ENCODE data around the gene PCBD2. TPM values are rescaled to one million over a fixed set of nuclear protein-coding genes. Genes with fewer than 3 reads are reported as not detected.

Gene PCBD2
- total and polyA plus RNA-seq, 2 of the 4 experiments (the other 2 are of a cell fraction) = 2.2 to 2.7 TPM

GRCh38 chr5:134874831-134875655 lies 29.9 kb upstream of the PCBD2 start:
- peak overlapping the region; percentile 89 for H3K4ac ChIP-seq (ENCODE audit: low read depth, low read length)
- peaks cover 5% of the 10 kb centered on the region; the same call in 1 of the 2 replicates for H3K4me1 ChIP-seq (ENCODE audit: control insufficient read depth, insufficient read depth, low read length)
- H2BK120ac ChIP-seq (ENCODE audit: low read depth, low read length) = peak overlapping the region; percentile 86
- peak overlapping the region; percentile 81 for H3K4me3 ChIP-seq (ENCODE audit: insufficient read depth, low read depth, low read length)
- H3K9me1 ChIP-seq (ENCODE audit: insufficient read depth, low read length) = peaks cover 12% of the 10 kb centered on the region; the same call in 1 of the 2 replicates
- H3K36me3 ChIP-seq (ENCODE audit: control insufficient read depth, insufficient read depth, low read length) = peaks cover 3% of the 10 kb centered on the region
- peak overlapping the region; percentile 69 for H3K23ac ChIP-seq (ENCODE audit: low read depth, low read length)
- peak overlapping the region; percentile 89 for H2AK5ac ChIP-seq (ENCODE audit: low read depth, low read length)
- H4K20me1 ChIP-seq (ENCODE audit: insufficient read depth, low read length) = peaks cover 12% of the 10 kb centered on the region; the same call in 1 of the 2 replicates
- H3K27me3 ChIP-seq (ENCODE audit: control insufficient read depth, insufficient read depth, low read length) = no peaks in the 10 kb centered on the region
- H3K4me2 ChIP-seq (ENCODE audit: low read depth, low read length) = peak overlapping the region; percentile 98
- H2BK20ac ChIP-seq (ENCODE audit: low read depth, low read length) = peak overlapping the region; percentile 16
- ATAC-seq (ENCODE audit: low read depth) = peak; percentile 70
- H3K79me1 ChIP-seq (ENCODE audit: low read depth in 1 of 2, low read length in 2 of 2) = peaks cover 24 to 53% of the 10 kb centered on the region in 2 experiments
- H2BK15ac ChIP-seq (ENCODE audit: low read depth, low read length) = peak overlapping the region; percentile 8; the same call in 1 of the 3 replicates
- dilution Hi-C loops (cut with HindIII; ENCODE audit: low sequenced_read_pairs, unreplicated experiment) = no loop called here
- peak; percentile 56; the same call in 1 of the 2 replicates for TF ChIP-seq MXI1 (IDR thresholded peaks at IDR 0.05; ENCODE audit: borderline replicate concordance, low read depth, low read length)
- no peak for TF ChIP-seq ELK1 (IDR thresholded peaks at IDR 0.05; ENCODE audit: borderline replicate concordance, low read depth, low read length)
- no peak for TF ChIP-seq RCOR1 (IDR thresholded peaks at IDR 0.05; ENCODE audit: insufficient replicate concordance, low read length)
- peak; percentile 58 for TF ChIP-seq POLR2A (IDR thresholded peaks at IDR 0.05; ENCODE audit: low read depth, low read length)
- TF ChIP-seq FOS (IDR thresholded peaks at IDR 0.05; ENCODE audit: low read depth, low read length) = peak; percentile 75
- peak; percentile 33; the same call in 1 of the 2 replicates for TF ChIP-seq MAZ (IDR thresholded peaks at IDR 0.05; ENCODE audit: borderline replicate concordance, low read depth, low read length)
- 0 out of 2 replicates have a peak, but pooled peaks have one; percentile 65 for TF ChIP-seq CHD1 (IDR thresholded peaks at IDR 0.05; ENCODE audit: low read depth, low read length)
- no peak for TF ChIP-seq SMC3 (IDR thresholded peaks at IDR 0.05; ENCODE audit: low read depth, low read length)
- CTCF ChIA-PET = no interaction called here
- no TSS peak for BruUV-seq (replicated peaks)
- H4K8ac ChIP-seq (ENCODE audit: low read depth in 2 of 2, low read length in 2 of 2) = peak overlapping the region; percentile 99 to 100
- 3% methylated on average over 9 of the region's 20 CpGs; no CpG with 5 or more reads in 1 of the 2 experiments for WGBS, 2 experiments (ENCODE audit: extremely low coverage in 2 of 2, insufficient read length in 1 of 2)
- POLR2A ChIA-PET (ENCODE audit: unreplicated experiment) = interaction anchor here (1.3 kb wide), 1 partner anchor 10 kb away, joined by 5 read pairs; no protein-coding TSS in a partner anchor
- H3K18ac ChIP-seq (ENCODE audit: low read depth, low read length) = peak overlapping the region; percentile 10
- no peaks in the 10 kb centered on the region for H3K9me3 ChIP-seq (ENCODE audit: control insufficient read depth, insufficient read depth, low read length)
- H3K27ac ChIP-seq (ENCODE audit: insufficient read depth, low read length) = peak overlapping the region; percentile 99
- H2AFZ ChIP-seq (replicated peaks; ENCODE audit: low read length, poor library complexity) = peak overlapping the region; percentile 99
- in situ Hi-C loops (cut with MboI; ENCODE audit: low sequenced_read_pairs) = no loop called here
- H4K5ac ChIP-seq (ENCODE audit: low read depth, low read length) = peak overlapping the region; percentile 86
- DNase-seq = peak; percentile 88
- intact Hi-C loops (cut with micrococcal nuclease) = loop anchor here (2.0 kb wide), 1 partner anchor 30 kb away; the partner anchor contains the start of gene PCBD2
- peak overlapping the region; percentile 93 for H4K91ac ChIP-seq (ENCODE audit: insufficient read depth, low read depth, low read length)
- H2AK9ac ChIP-seq (replicated peaks; ENCODE audit: low read depth, low read length, poor library complexity) = peak overlapping the region; percentile 83
- H3K9ac ChIP-seq (ENCODE audit: low read depth, low read length) = peak overlapping the region; percentile 97
- H2BK5ac ChIP-seq (ENCODE audit: low read depth, low read length, poor library complexity, severe bottlenecking) = peak overlapping the region; percentile 98
- H3K14ac ChIP-seq (replicated peaks; ENCODE audit: low read depth, low read length) = peak overlapping the region; percentile 71
- H3K56ac ChIP-seq (ENCODE audit: extremely low read depth, insufficient read depth, low read length) = peak overlapping the region; percentile 85

All from IMR-90 (cell line).